ENCODE measurements around the gene RNF115.
"Not testable (repeated sequence)": the region's sequence is repeated elsewhere in the genome, so short reads cannot be mapped to it uniquely, and the experiment has no call there.

The RNF115 gene

GRCh38 chr1:145843031-145843430 lies 19.1 kb upstream of the RNF115 start:
- TF ChIP-seq POLR2A (IDR thresholded peaks at IDR 0.05; ENCODE audit: extremely low read depth, insufficient read length) = no peak
- no peak for TF ChIP-seq CTCF (IDR thresholded peaks at IDR 0.05; ENCODE audit: low read depth, low read length)
- no peak for TF ChIP-seq MAX (IDR thresholded peaks at IDR 0.05; ENCODE audit: low read depth, low read length)
- H3K4me3 ChIP-seq (ENCODE audit: low read depth, low read length) = no peak overlapping the region
- no peak for DNase-seq (ENCODE audit: low read depth)

GRCh38 chr1:145837656-145838055 lies 13.8 kb upstream of the RNF115 start:
- TF ChIP-seq POLR2A (IDR thresholded peaks at IDR 0.05; ENCODE audit: extremely low read depth, insufficient read length) = no peak
- no peak for TF ChIP-seq CTCF (IDR thresholded peaks at IDR 0.05; ENCODE audit: low read depth, low read length)
- TF ChIP-seq MAX (IDR thresholded peaks at IDR 0.05; ENCODE audit: low read depth, low read length) = no peak
- H3K4me3 ChIP-seq (ENCODE audit: low read depth, low read length) = no peak overlapping the region
- no peak for DNase-seq (ENCODE audit: low read depth)

- H3K4me3 ChIP-seq (ENCODE audit: low read depth, low read length); DNase-seq (ENCODE audit: low read depth): not testable (repeated sequence)
Measured at GRCh38 chr1:145830810-145831209, 6.9 kb upstream of the RNF115 start.

- TF ChIP-seq CTCF (IDR thresholded peaks at IDR 0.05; ENCODE audit: low read depth, low read length) = no peak
- TF ChIP-seq POLR2A (IDR thresholded peaks at IDR 0.05; ENCODE audit: extremely low read depth, insufficient read length) = no peak
- no peak for TF ChIP-seq MAX (IDR thresholded peaks at IDR 0.05; ENCODE audit: low read depth, low read length)
- TF ChIP-seq MYC (IDR thresholded peaks at IDR 0.05; ENCODE audit: low read depth, low read length) = no peak
- no peak overlapping the region for H3K4me3 ChIP-seq (ENCODE audit: low read depth, low read length)
- no peak for DNase-seq (ENCODE audit: low read depth)
Measured at GRCh38 chr1:145828367-145829026, 4.6 kb upstream of the RNF115 start.

GRCh38 chr1:145827966-145828365 lies 4.1 kb upstream of the RNF115 start:
- no peak for DNase-seq (ENCODE audit: low read depth)
- TF ChIP-seq POLR2A (IDR thresholded peaks at IDR 0.05; ENCODE audit: extremely low read depth, insufficient read length) = no peak
- TF ChIP-seq MAX (IDR thresholded peaks at IDR 0.05; ENCODE audit: low read depth, low read length) = no peak
- TF ChIP-seq CTCF (IDR thresholded peaks at IDR 0.05; ENCODE audit: low read depth, low read length) = no peak
- TF ChIP-seq MYC (IDR thresholded peaks at IDR 0.05; ENCODE audit: low read depth, low read length) = no peak
- no peak overlapping the region for H3K4me3 ChIP-seq (ENCODE audit: low read depth, low read length)

- peak overlapping the region; percentile 99 for H3K4me3 ChIP-seq (ENCODE audit: low read depth, low read length)
- DNase-seq (ENCODE audit: low read depth) = no peak
- no peak for TF ChIP-seq MYC (IDR thresholded peaks at IDR 0.05; ENCODE audit: low read depth, low read length)
- no peak for TF ChIP-seq POLR2A (IDR thresholded peaks at IDR 0.05; ENCODE audit: extremely low read depth, insufficient read length)
- TF ChIP-seq MAX (IDR thresholded peaks at IDR 0.05; ENCODE audit: low read depth, low read length) = no peak
- no peak for TF ChIP-seq CTCF (IDR thresholded peaks at IDR 0.05; ENCODE audit: low read depth, low read length)
Measured at GRCh38 chr1:145826030-145826429, 2.1 kb upstream of the RNF115 start.
